ELR (cell line): Measurements from ENCODE around the gene ZG16.
"Not testable (repeated sequence)": the region's sequence is repeated elsewhere in the genome, so short reads cannot be mapped to it uniquely, and the experiment has no call there.

ENCODE experiments used
- DNase-seq: peaks from one replicate; pipeline ENCODE4 v3.0.0-alpha.2; 2015; ENCODE audit warnings: low read depth

Gene ZG16, protein sequence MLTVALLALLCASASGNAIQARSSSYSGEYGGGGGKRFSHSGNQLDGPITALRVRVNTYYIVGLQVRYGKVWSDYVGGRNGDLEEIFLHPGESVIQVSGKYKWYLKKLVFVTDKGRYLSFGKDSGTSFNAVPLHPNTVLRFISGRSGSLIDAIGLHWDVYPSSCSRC

DNA sequence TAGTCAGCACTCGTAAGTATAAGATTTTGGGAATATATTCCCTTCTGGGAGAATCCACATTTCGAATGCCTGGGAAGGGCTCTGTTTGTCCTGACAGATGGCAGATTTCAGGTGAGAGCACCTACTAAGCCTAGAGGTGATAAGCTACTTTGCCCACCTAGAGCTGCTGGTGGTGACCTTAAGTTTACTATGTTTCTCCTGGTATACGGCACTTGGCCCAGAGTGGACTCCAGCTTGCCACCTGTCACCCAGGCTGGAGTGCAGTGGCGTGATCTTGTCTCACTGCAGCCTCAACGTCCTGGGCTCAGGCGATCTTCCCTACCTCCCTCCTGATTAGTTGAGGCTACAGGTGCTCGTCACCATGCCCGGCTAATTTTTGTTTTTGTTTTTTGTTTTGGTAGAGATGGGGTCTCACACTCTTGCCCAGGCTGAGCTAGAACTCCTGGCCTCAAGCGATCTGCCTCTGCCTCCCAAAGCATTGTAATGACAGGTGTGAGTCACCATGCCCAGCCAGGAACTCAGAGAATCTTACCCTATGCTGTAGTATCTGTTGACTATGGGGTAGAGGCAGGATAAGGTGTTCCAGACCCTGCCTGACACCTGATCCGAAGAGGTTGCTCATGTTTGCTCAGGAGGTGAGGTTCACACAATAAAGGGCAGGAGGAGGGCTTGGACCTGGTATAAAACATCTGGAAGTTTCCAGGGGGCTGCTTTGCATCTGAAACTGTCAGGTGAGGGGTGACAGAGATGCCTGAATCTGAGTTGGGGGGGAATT, at the start of gene ZG16:
Gene ZG16, plus strand, starts transcription at position 681 of the 775 bp plus-strand sequence. CDS start 1,011 bp downstream, outside the sequence.
- DNase-seq = no peak

- DNase-seq = peak; percentile 72
Observed at GRCh38 chr16:29729116-29729521, 48.9 kb upstream of the ZG16 start.

DNA sequence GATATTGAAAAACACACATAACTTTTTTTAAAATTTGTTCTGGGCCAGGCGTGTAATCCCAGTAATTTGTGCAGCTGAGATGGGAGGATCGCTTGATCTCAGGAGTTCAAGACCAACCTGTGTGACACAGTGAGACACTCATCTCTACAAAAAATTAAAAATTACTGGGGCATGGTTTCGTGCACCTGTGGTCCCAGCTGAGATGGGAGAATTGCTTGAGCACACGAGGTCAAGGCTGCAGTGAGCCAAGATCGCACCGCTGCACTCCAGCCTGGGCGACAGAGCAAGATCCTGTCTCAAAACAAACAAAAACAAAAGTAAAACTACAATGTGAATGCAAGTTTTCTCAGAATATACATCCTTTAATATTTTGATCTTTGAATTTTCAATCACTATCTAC, 47.4 kb upstream of the ZG16 start:
- DNase-seq = no peak

DNA sequence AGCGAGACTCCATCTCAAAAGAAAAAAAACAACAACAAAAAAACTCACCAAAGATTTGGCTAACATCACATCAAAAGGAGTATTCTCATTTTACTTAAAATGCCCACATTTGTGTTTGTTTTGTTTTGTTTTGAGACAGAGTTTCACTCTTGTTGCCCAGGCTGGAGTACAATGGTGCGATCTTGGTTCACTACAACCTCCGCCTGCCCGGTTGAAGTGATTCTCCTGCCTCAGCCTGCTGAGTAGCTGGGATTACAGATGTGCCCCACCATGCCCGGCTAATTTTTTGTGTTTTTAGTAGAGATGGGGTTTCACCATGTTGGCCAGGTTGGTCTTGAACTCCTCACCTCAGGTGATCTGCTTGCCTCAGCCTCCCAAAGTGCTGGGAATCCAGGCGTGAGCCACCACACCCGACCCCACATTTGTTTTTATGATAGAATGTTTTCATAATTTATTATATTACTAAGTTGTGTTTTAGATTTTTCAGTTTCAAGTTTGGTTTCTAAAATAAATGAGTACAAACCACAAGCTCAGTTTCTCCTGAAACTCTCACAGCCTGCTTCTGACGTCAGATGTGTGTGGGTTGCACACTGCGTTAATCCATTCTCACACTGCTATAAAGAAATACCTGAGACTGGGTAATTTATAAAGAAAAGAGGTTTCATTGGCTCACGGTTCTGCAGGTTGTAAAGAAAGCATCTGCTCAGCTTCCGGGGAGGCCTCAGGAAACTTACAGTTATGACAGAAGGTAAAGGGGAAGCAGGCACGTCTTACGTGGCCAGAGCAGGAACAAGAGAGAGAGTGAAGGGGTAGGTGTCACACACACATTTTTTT, 46.1 kb upstream of the ZG16 start:
- DNase-seq = not testable (repeated sequence)

DNA sequence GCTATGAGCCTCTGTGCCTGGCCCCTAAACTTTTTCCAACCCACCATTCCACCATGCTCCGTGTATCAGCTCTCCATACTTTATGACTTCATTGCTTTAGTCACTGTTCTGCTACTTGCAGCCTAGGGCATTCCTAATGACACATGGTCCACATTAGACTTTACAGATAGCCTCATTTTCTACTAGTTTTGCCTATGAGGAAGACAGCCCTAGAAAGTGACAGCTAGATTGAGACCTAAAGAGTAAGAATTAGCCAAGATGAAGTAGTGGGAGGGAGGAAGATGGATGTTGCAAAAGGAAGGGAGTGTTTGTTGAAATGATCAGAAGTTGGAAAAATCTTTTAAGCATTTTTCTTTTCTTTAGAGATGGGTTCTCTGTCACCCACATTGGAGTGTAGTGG, 43.3 kb upstream of the ZG16 start:
- DNase-seq = peak; percentile 36

- peak; percentile 9 for DNase-seq
Observed at GRCh38 chr16:29736112-29736511, 41.9 kb upstream of the ZG16 start.

- DNase-seq = no peak
Observed at GRCh38 chr16:29736764-29737163, 41.3 kb upstream of the ZG16 start.

GRCh38 chr16:29737713-29738112, 40.3 kb upstream of the ZG16 start:
- DNase-seq = no peak

DNA sequence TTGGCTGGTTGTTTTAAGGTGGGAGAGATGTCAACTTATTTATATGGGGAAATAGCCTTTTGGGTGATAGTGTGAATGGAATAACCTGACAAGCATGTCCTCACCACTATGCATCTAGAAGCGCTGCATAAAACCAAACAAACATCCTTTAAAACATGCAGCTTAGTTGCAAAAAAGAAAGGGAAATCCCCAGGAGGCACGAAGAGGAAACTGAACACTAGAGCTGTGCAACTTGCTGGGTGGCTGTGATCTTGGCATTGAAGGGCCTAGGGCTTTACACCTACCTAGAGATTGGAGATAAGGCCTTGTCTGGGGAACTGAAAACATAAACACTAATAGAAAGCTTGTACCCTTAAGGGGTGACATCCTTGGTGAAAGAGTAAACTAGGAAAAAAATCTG, 39.5 kb upstream of the ZG16 start:
- no peak for DNase-seq

GRCh38 chr16:29739927-29740629, 38.0 kb upstream of the ZG16 start:
- DNase-seq = not testable (repeated sequence)

GRCh38 chr16:29740630-29741015, 37.4 kb upstream of the ZG16 start:
- not testable (repeated sequence) for DNase-seq

GRCh38 chr16:29742683-29743275, 35.3 kb upstream of the ZG16 start:
- no peak for DNase-seq

- DNase-seq = no peak
Observed at GRCh38 chr16:29743475-29743826, 34.6 kb upstream of the ZG16 start.

GRCh38 chr16:29743827-29744531, 34.1 kb upstream of the ZG16 start:
- no peak for DNase-seq

DNA sequence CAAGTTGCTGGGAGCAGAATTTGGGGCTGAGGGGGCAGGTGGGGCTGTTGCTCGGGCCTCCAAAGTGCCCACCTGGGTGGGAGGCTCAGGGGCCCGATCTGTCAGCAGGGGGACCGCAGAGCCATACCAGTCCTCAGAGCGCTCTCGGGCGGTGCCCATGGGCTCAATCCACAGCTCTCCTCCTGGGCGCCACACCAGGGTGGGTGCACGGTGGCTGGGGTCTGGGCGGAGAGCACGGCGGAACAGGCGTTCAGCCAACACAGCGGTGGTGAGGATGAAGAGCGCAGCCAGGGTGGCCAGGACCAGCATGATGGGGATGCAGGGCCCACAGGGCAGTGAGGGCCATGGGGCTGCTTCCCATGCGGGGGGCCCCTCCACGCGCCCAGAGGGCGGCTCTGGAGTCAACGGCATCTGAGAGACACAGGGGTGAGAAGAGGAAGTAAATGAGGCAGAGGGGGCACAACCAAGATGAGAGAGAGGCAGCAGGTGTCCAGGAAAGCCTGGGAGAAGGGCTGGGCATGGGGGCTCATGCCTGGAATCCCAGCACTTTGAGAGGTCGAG, 33.4 kb upstream of the ZG16 start:
- no peak for DNase-seq

DNA sequence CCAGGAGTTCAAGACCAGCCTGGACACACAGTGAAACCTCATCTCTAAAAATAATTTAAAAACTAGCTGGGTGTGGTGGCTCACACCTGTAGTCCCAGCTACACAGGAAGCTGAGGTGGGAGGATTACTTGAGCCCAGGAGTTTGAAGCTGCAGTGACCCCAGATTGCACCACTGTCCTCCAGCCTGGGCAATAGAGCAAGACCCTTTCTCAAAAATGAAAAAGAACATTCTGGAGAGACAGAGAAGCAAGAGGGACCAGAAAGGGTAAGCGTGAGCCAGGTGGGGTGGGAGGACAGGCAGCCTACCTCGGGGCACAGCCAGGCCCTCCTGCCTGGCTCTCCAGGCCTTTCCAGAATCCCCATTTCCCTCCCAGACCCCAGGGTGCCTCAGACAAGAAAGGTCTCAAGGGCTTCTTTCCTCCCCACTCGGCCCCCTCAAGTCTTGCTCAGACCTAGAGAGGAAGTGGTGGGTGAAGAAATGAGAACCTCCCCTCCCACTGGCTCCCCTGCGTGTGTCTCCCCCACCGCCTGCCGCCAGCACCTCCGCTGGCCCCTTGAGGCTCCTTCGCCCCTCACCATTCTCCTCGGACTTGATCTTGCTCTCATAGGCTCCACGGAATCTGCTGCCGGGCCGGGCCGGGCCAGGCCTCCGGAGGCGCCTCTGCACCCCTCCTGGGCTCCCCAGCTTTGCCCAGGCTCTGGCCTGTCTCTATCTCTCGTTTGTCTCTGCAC, 32.8 kb upstream of the ZG16 start:
- no peak for DNase-seq

DNA sequence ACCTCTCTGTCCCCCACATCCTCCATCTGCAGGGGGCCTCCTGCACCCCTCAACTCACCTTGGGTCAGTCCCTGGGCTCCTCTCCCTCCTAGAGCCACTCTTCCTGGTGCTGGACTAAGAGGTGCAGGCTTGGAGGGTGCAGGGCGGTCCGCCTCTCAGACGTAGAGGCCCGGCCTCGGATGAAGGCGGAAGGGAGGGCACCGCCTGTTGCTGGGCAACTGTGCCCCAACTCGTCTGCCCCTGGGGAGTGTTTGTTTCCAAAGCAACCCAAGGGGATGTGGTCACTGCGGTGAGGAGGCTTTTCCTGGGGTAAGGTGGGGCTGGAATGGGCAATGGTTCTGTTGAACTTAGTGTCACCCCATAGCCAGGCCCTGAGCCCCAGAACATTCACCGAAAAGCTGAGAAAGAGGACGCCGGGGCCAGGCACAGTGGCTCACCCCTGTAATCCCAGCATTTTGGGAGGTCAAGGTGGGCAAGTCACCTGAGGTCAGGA, 32.2 kb upstream of the ZG16 start, which contains the start of gene C16orf54:
Gene C16orf54, minus strand, starts transcription at position 138 of the 493 bp plus-strand sequence. CDS start 1,039 bp downstream, outside the sequence.
- no peak for DNase-seq

GRCh38 chr16:29746518-29746917, 31.5 kb upstream of the ZG16 start:
- DNase-seq = not testable (repeated sequence)

- no peak for DNase-seq
Observed at GRCh38 chr16:29747947-29748759, 29.9 kb upstream of the ZG16 start.
